Fibroblast of the conjunctiva (primary cell): ENCODE data around the gene S100A14.
A peak's percentile ranks its signal among the peaks of the same experiment; 100 is the strongest.
"Not testable (repeated sequence)": the region's sequence is repeated elsewhere in the genome, so short reads cannot be mapped to it uniquely, and the experiment has no call there.

Experiments used
- DNase-seq: peaks from one replicate; pipeline ENCODE4 v3.0.0-alpha.2; 2010; ENCODE audit warnings: low read depth

The S100A14 gene

GRCh38 chr1:153586347-153586746, 29.8 kb downstream of the S100A14 start:
- DNase-seq, result no peak

GRCh38 chr1:153585006-153585405, 31.1 kb downstream of the S100A14 start:
- no peak for DNase-seq

GRCh38 chr1:153583976-153584375, 32.1 kb downstream of the S100A14 start:
- DNase-seq, result no peak

- not testable (repeated sequence) for DNase-seq
Observed at GRCh38 chr1:153583514-153583913, 32.6 kb downstream of the S100A14 start.

GRCh38 chr1:153582836-153583235, 33.3 kb downstream of the S100A14 start:
- DNase-seq, result not testable (repeated sequence)

- DNase-seq, result no peak
Observed at GRCh38 chr1:153578936-153579335, 37.2 kb downstream of the S100A14 start.

- DNase-seq, result no peak
Observed at GRCh38 chr1:153578490-153578889, 37.6 kb downstream of the S100A14 start.

- no peak for DNase-seq
Observed at GRCh38 chr1:153577624-153578051, 38.5 kb downstream of the S100A14 start.

- no peak for DNase-seq
Observed at GRCh38 chr1:153577138-153577537, 39.0 kb downstream of the S100A14 start.

GRCh38 chr1:153575497-153575896, 40.6 kb downstream of the S100A14 start:
- DNase-seq, result not testable (repeated sequence)

- not testable (repeated sequence) for DNase-seq
Observed at GRCh38 chr1:153575081-153575491, 41.0 kb downstream of the S100A14 start.

- no peak for DNase-seq
Observed at GRCh38 chr1:153573351-153573750, 42.8 kb downstream of the S100A14 start.

- peak; percentile 70 for DNase-seq
Observed at GRCh38 chr1:153572569-153573015, 43.5 kb downstream of the S100A14 start.

GRCh38 chr1:153571706-153572105, 44.4 kb downstream of the S100A14 start:
- DNase-seq, result no peak

- DNase-seq, result no peak
Observed at GRCh38 chr1:153570874-153571273, 45.3 kb downstream of the S100A14 start.

GRCh38 chr1:153569465-153569864, 46.7 kb downstream of the S100A14 start:
- no peak for DNase-seq

GRCh38 chr1:153568367-153569099, 47.6 kb downstream of the S100A14 start:
- DNase-seq, result peak; percentile 77

- DNase-seq, result no peak
Observed at GRCh38 chr1:153567621-153568366, 48.3 kb downstream of the S100A14 start.

- DNase-seq, result peak; percentile 98
Observed at GRCh38 chr1:153566414-153567371, 49.4 kb downstream of the S100A14 start.

- peak; percentile 67 for DNase-seq
Observed at GRCh38 chr1:153565529-153566374, 50.4 kb downstream of the S100A14 start, which contains the start of gene S100A2. Gene S100A2 (minus strand): TSS chr1:153565844. CDS start chr1:153563877, 1,967 bp downstream.
